ENCODE data around the gene ZBED3. TPM values are rescaled to one million over a fixed set of nuclear protein-coding genes. Genes with fewer than 3 reads are reported as not detected.

ZBED3 gene
- total RNA-seq, 3 donors from 2014 or later = 6.3 to 9.0 (median 7.9) TPM

DNA sequence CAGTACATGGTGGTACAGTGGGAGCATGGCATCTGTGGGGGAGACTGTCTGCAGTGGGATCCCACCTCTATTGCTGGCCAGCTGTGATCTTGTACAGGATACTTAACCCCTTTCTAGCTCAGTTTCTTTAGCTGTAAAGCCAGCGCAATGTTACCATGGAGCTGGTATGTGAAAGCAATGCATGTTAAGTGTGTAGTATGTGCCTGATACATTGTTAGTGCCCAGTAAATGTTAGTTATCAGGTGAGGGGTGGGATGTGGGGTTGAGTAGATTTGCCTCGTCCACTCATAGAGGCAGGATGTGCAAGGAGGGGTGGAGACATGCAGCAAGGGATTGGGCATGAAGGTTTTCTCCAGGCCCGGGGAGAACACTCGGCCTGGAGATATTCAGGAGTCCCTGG is 12.3 kb downstream of the ZBED3 start:
- TF ChIP-seq CTCF (IDR thresholded peaks at IDR 0.05) = no peak
- Histone ChIP-seq H3K4me3 (no peak overlapping the region), H3K9me3 (no peaks in the 10 kb centered on the region), H3K36me3 (ENCODE audit: low read depth) (peaks cover 3% of the 10 kb centered on the region), H3K4me1 (ENCODE audit: low read depth) (peaks cover 4% of the 10 kb centered on the region)
- DNase-seq = no peak
- ATAC-seq = no peak
- intact Hi-C loops (cut with DNase I, micrococcal nuclease) = no loop called here

DNA sequence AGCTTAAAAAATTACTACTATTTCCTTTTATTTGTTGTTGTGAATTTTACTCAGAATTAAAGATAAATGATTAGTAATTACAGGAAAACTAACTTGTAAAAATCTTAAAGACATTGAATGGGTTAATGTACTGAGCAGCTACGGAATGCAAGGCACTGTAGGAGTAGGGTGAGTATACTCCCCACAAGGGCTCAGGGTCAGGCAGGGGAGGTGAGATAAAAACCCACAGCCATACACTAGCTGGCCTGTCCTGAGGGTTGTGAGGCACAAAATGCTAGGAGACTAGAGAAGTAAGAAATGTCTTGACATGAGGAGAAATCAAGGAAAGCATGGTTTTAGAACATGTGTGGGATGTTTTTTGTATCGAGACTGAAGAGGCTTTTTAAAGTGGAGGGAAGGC is 13.4 kb downstream of the ZBED3 start:
- intact Hi-C loops (cut with DNase I, micrococcal nuclease) = no loop called here
- Histone ChIP-seq H3K4me3 (no peak overlapping the region), H3K4me1 (ENCODE audit: low read depth) (peaks cover 4% of the 10 kb centered on the region), H3K36me3 (ENCODE audit: low read depth) (no peaks in the 10 kb centered on the region), H3K9me3 (no peaks in the 10 kb centered on the region)
- DNase-seq = no peak
- TF ChIP-seq CTCF (IDR thresholded peaks at IDR 0.05) = no peak
- ATAC-seq = no peak

DNA sequence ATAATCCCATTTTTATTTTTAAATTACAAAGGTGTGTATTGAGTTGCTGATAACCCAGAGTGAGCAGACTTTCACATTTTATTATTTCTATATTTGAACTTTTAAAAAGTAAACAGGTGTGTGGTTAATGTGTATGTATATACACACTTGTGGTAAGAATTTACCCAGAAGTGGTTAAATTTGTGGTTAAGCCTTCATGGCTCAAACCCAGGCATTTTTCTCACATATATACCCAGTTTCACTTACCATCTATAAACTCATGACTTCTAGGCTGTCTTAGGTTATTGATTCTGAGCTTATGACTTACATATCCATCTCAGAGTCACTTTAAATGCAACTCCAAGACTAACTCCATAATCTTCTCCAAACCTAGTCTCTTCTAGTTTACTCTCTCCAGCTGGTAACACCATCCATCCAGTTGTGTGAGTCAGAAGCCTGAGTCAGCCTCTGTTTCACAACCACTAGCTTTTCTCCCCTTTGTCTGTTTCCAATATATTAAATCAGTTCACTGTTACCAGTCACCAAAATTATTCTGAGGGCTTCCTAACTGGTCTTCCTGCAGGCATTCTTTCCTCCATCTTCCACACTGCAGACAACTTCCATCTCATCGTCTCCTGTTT is 20.2 kb downstream of the ZBED3 start:
- H3K4me3 ChIP-seq = no peak overlapping the region
- intact Hi-C loops (cut with DNase I, micrococcal nuclease) = no loop called here
- TF ChIP-seq CTCF (IDR thresholded peaks at IDR 0.05) = no peak
- DNase-seq (no peak), ATAC-seq (no peak)
- no peaks in the 10 kb centered on the region for H3K9me3 ChIP-seq
- no peaks in the 10 kb centered on the region for H3K36me3 ChIP-seq (ENCODE audit: low read depth)
- H3K4me1 ChIP-seq (ENCODE audit: low read depth) = no peaks in the 10 kb centered on the region

GRCh38 chr5:77066184-77066583 is 20.9 kb downstream of the ZBED3 start:
- no peaks in the 10 kb centered on the region for H3K36me3 ChIP-seq (ENCODE audit: low read depth)
- no peaks in the 10 kb centered on the region for H3K4me1 ChIP-seq (ENCODE audit: low read depth)
- DNase-seq = no peak
- H3K9me3 ChIP-seq = no peaks in the 10 kb centered on the region
- no peak for ATAC-seq
- TF ChIP-seq CTCF (IDR thresholded peaks at IDR 0.05) = no peak
- intact Hi-C loops (cut with DNase I, micrococcal nuclease) = no loop called here
- H3K4me3 ChIP-seq = no peak overlapping the region

- intact Hi-C loops (cut with DNase I, micrococcal nuclease) = no loop called here
- H3K4me3 ChIP-seq = no peak overlapping the region
- no peak for TF ChIP-seq CTCF (IDR thresholded peaks at IDR 0.05)
- no peaks in the 10 kb centered on the region for H3K9me3 ChIP-seq
- ATAC-seq (no peak), DNase-seq (no peak)
- H3K36me3 ChIP-seq (ENCODE audit: low read depth) = no peaks in the 10 kb centered on the region
- H3K4me1 ChIP-seq (ENCODE audit: low read depth) = no peaks in the 10 kb centered on the region
Observed at GRCh38 chr5:77065256-77065655, 21.8 kb downstream of the ZBED3 start.

- no peak for TF ChIP-seq CTCF (IDR thresholded peaks at IDR 0.05)
- H3K9me3 ChIP-seq = no peaks in the 10 kb centered on the region
- no peak overlapping the region for H3K4me3 ChIP-seq
- H3K4me1 ChIP-seq (ENCODE audit: low read depth) = no peaks in the 10 kb centered on the region
- DNase-seq (no peak), ATAC-seq (no peak)
- H3K36me3 ChIP-seq (ENCODE audit: low read depth) = no peaks in the 10 kb centered on the region
- intact Hi-C loops (cut with DNase I, micrococcal nuclease) = no loop called here
Observed at GRCh38 chr5:77064040-77064439, 23.0 kb downstream of the ZBED3 start.
